GM10248 (cell line): ENCODE measurements around the gene DNAL4.

Experiments
- CTCF ChIA-PET: fragments of 300-600 bp; sonication (Branson Sonifier 250); formaldehyde crosslinking; extraction: SDS; loops from one replicate; lab custom pipeline; 2021; ENCODE audit warnings: antibody characterized with exemption; lab: Yijun Ruan, JAX
- POLR2A ChIA-PET: fragments of 350-650 bp; sonication (Branson Sonifier 250); formaldehyde crosslinking; extraction: SDS; loops from one replicate; lab custom pipeline; 2020; ENCODE audit warnings: antibody characterized with exemption; lab: Yijun Ruan, JAX
- DNase-seq: peaks from one replicate; pipeline ENCODE4 v3.0.0; 2012; ENCODE audit errors: extremely low spot score
- CTCF ChIP-seq: IDR thresholded peaks from 2 replicates; pipeline ENCODE4 v1.5.1; 2012; ENCODE audit warnings: mild to moderate bottlenecking, low read depth; ENCODE audit errors: extremely low read depth, missing control alignments, control extremely low read depth

The DNAL4 gene

DNA sequence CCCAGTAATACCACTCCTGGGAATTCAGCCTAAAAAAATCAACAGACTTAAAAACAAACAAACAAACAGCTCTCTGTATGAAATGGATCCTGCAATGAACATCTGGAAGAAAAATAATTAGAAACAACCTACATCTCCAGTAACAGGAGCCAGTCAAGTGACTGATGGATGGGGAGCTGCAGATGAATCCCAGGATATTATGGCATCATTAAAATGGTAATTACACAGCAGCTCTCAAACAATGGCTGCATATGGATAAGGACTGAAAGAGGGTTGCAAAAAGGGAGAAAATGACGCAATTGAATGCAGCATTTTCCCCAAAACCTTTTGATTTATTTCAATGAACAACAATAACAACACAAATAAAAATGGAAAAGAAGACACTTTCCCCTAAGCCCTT lies 45.7 kb upstream of the DNAL4 start:
- CTCF ChIA-PET, result no interaction called here
- TF ChIP-seq CTCF, result no peak
- POLR2A ChIA-PET, result no interaction called here
- no peak for DNase-seq

GRCh38 chr22:38837414-38837928 lies 43.5 kb upstream of the DNAL4 start:
- CTCF ChIA-PET, result interaction anchor here (1.4 kb wide), 2 partner anchors 19 to 68 kb away, joined by 4 read pairs; no protein-coding TSS in a partner anchor

GRCh38 chr22:38835888-38836301 lies 42.0 kb upstream of the DNAL4 start:
- CTCF ChIA-PET, result interaction anchor here (1.5 kb wide), 1 partner anchor 35 kb away, joined by 3 read pairs; no protein-coding TSS in a partner anchor
- DNase-seq, result no peak
- POLR2A ChIA-PET, result no interaction called here
- TF ChIP-seq CTCF, result no peak

More at GRCh38 chr22:38837414-38837928, 43.5 kb upstream of the DNAL4 start:
- POLR2A ChIA-PET, result no interaction called here
- no peak for DNase-seq
- TF ChIP-seq CTCF, result no peak

DNA sequence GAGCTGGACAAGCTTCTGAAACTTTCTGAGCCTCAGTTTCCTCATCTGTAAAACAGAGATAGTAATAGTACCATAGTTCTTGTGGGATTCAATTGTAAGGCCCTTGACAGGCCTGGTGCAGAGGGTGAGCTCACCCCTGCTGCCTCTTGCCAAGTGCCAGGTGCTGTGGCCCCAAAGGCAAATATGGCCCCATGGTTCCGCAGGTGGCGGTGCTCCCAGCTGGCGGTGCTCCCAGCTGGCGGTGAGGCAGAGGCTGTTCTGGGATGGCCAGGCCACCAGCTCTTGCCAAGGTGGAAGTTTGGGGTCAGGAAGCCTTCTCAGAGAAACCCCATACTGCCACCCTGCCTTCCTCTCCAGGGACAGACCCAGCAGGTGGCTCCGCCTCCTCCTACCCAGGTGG lies 41.0 kb upstream of the DNAL4 start:
- ChIA-PET POLR2A (no interaction called here), CTCF (interaction anchor here (1.1 to 1.5 kb wide), 2 partner anchors 36 to 69 kb away, joined by 3 read pairs; no protein-coding TSS in a partner anchor)
- DNase-seq, result no peak
- no peak for TF ChIP-seq CTCF

GRCh38 chr22:38834215-38834953 lies 40.4 kb upstream of the DNAL4 start:
- POLR2A ChIA-PET, result no interaction called here
- no peak for TF ChIP-seq CTCF
- CTCF ChIA-PET, result interaction anchor here (1.1 to 1.5 kb wide), 2 partner anchors 37 to 68 kb away, joined by 3 read pairs; no protein-coding TSS in a partner anchor
- DNase-seq, result no peak

DNA sequence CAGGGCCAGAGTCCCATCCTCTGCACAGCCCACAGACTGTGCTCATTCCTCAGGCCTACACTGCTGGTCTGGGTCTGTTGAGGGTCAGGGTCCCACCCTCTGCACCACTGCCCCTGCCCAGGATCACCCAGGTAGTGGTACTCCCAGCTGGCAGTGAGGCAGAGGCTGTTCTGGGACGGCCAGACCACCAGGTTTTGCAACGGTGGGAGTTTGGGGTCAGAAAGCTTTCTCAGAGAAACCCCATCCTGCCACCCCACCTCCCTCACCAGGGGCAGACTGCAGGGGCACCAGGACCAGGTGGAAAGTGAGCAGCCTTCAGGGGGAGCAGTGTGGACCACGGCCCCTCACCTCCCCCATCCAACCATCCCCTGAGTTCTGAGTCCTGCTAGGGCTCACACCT lies 39.1 kb upstream of the DNAL4 start:
- CTCF ChIA-PET, result no interaction called here
- no peak for TF ChIP-seq CTCF
- no peak for DNase-seq
- POLR2A ChIA-PET, result no interaction called here
